ENCODE results near the gene CCDC181. TPM values are rescaled to one million over a fixed set of nuclear protein-coding genes. Genes with fewer than 3 reads are reported as not detected.
A peak's percentile ranks its signal among the peaks of the same experiment; 100 is the strongest.

Gene CCDC181
- total and polyA plus RNA-seq, 2 donors (not counting 3 experiments of a cell fraction or from before 2014, with no cell fraction given) = 0.18 to 0.22 TPM

- dilution Hi-C loops (cut with MboI; ENCODE audit: extremely low pct_ligation_motif_present, low sequenced_read_pairs) = no loop called here
- H3K79me2 ChIP-seq (ENCODE audit: control insufficient read depth, insufficient read depth, low read length) = peaks cover 42% of the 10 kb centered on the region
- intact Hi-C loops (cut with micrococcal nuclease) = loop anchor here (1.0 to 10.0 kb wide), 5 partner anchors 104 to 1654 kb away; partner anchors contain the start of gene METTL18
Measured at GRCh38 chr1:169368406-169368769, 58.9 kb downstream of the CCDC181 start.

More at GRCh38 chr1:169368406-169368769, 58.9 kb downstream of the CCDC181 start:
- no peak for TF ChIP-seq JUN (IDR thresholded peaks at IDR 0.05; ENCODE audit: borderline replicate concordance, insufficient read depth, insufficient read length, low read depth)
- no peak for TF ChIP-seq EZH2 (IDR thresholded peaks at IDR 0.05; ENCODE audit: borderline replicate concordance, low read depth, low read length, severe bottlenecking)
- TF ChIP-seq MYC (IDR thresholded peaks at IDR 0.05; ENCODE audit: low read depth, low read length) = no peak
- no peak for TF ChIP-seq POLR2A (IDR thresholded peaks at IDR 0.05; ENCODE audit: low read depth, low read length)
- TF ChIP-seq MAX (IDR thresholded peaks at IDR 0.05; ENCODE audit: insufficient read depth, insufficient read length) = no peak
- TF ChIP-seq FOS (IDR thresholded peaks at IDR 0.05; ENCODE audit: borderline replicate concordance, insufficient read depth, low read length) = no peak
- TF ChIP-seq POLR2AphosphoS5 (IDR thresholded peaks at IDR 0.05; ENCODE audit: insufficient read depth, low read depth, low read length) = no peak
- TF ChIP-seq GATA2 (IDR thresholded peaks at IDR 0.05; ENCODE audit: insufficient read depth, insufficient read length, low read depth, low read length) = no peak
- TF ChIP-seq CTCF (IDR thresholded peaks at IDR 0.05; ENCODE audit: extremely low read depth in 1 of 2, insufficient read depth in 1 of 2, low read depth in 1 of 2, low read length in 2 of 2) = no peak
- Histone ChIP-seq H3K36me3 (ENCODE audit: control insufficient read depth in 2 of 2, extremely low read depth in 1 of 2, insufficient read depth in 2 of 2, low read length in 2 of 2) (peaks cover 0 to 2% of the 10 kb centered on the region in 2 experiments), H3K9me1 (replicated peaks; ENCODE audit: control insufficient read depth, extremely low read depth, insufficient read depth, low read length) (no peaks in the 10 kb centered on the region), H3K27me3 (ENCODE audit: control insufficient read depth in 2 of 2, insufficient read depth in 2 of 2, low read length in 2 of 2) (no peaks in the 10 kb centered on the region), H3K27ac (ENCODE audit: insufficient read depth, low read depth, low read length) (peak overlapping the region; percentile 96), H3K9me3 (replicated peaks; ENCODE audit: control insufficient read depth, insufficient read depth, low read length) (no peaks in the 10 kb centered on the region), H3K4me1 (ENCODE audit: control insufficient read depth, extremely low read depth, insufficient read depth, low read length) (peaks cover 15% of the 10 kb centered on the region), H4K20me1 (replicated peaks; ENCODE audit: control insufficient read depth, extremely low read depth, insufficient read depth, low read length) (no peaks in the 10 kb centered on the region), H3K9ac (replicated peaks; ENCODE audit: extremely low read depth, insufficient read depth, low read length) (peak overlapping the region; percentile 94), H2AFZ (ENCODE audit: low read depth, low read length) (peak overlapping the region; percentile 56), H3K4me2 (ENCODE audit: insufficient read depth, low read length) (peak overlapping the region; percentile 97), H3K4me3 (replicated peaks in 1 of 3; ENCODE audit: insufficient read depth in 1 of 3, low read depth in 1 of 3, low read length in 3 of 3) (peak overlapping the region; percentile 97 to 100 (median 98))
- DNase-seq (ENCODE audit: low read depth, low spot score) = peak; percentile 51
- ChIA-PET POLR2A (interaction anchor here (1.1 kb wide), 1 partner anchor 261 kb away, joined by 4 read pairs; no protein-coding TSS in a partner anchor), CTCF (interaction anchor here (0.8 to 2.9 kb wide), 9 partner anchors 10 to 765 kb away, joined by 3 to 17 read pairs (median 3); partner anchors contain the start of gene SLC19A2)
- FAIRE-seq = no peak
- TSS peak; percentile 57 for BruUV-seq (replicated peaks)

All from endothelial cell of umbilical vein (primary cell).